ENCODE results near the gene CTRB1.

GRCh38 chr16:75273054-75273925, 54.5 kb downstream of the CTRB1 start:
- no peak for TF ChIP-seq POLR2AphosphoS5 (IDR thresholded peaks at IDR 0.05; ENCODE audit: low read depth, low read length)
- no peak for TF ChIP-seq POLR2A (IDR thresholded peaks at IDR 0.05; ENCODE audit: low read depth, low read length)
